ENCODE data around the gene RAD51B. TPM values are rescaled to one million over a fixed set of nuclear protein-coding genes. Genes with fewer than 3 reads are reported as not detected.

RAD51B gene
- total and polyA plus RNA-seq, 9 of the 15 experiments (the other 6 are each of a cell fraction or from before 2014, with no cell fraction given), result 8.5 to 17.3 (median 11.3) TPM

DNA sequence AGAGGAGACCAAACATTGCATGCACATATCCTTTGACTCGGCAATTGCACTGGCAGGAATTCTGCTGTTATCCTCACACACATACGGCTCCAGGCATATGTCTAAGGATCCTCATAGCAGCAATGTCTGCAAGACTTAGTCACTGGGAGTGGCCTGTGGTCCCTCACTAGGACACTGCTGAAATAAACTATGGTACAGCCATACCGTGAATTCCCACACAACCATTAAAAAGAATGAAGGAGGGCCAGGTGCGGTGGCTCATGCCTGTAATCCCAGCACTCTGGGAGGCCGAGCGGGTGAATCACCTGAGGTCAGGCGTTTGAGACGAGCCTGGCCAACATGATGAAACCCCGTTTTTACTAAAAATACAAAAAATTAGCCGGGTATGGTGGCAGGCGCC lies 868.2 kb downstream of the RAD51B start (continued):
- TF ChIP-seq, protein P1, sequence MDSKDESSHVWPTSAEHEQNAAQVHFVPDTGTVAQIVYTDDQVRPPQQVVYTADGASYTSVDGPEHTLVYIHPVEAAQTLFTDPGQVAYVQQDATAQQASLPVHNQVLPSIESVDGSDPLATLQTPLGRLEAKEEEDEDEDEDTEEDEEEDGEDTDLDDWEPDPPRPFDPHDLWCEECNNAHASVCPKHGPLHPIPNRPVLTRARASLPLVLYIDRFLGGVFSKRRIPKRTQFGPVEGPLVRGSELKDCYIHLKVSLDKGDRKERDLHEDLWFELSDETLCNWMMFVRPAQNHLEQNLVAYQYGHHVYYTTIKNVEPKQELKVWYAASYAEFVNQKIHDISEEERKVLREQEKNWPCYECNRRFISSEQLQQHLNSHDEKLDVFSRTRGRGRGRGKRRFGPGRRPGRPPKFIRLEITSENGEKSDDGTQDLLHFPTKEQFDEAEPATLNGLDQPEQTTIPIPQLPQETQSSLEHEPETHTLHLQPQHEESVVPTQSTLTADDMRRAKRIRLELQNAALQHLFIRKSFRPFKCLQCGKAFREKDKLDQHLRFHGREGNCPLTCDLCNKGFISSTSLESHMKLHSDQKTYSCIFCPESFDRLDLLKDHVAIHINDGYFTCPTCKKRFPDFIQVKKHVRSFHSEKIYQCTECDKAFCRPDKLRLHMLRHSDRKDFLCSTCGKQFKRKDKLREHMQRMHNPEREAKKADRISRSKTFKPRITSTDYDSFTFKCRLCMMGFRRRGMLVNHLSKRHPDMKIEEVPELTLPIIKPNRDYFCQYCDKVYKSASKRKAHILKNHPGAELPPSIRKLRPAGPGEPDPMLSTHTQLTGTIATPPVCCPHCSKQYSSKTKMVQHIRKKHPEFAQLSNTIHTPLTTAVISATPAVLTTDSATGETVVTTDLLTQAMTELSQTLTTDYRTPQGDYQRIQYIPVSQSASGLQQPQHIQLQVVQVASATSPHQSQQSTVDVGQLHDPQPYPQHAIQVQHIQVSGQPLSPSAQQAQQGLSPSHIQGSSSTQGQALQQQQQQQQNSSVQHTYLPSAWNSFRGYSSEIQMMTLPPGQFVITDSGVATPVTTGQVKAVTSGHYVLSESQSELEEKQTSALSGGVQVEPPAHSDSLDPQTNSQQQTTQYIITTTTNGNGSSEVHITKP (IDR thresholded peaks at IDR 0.05; ENCODE audit: partially characterized antibody), result no peak

DNA sequence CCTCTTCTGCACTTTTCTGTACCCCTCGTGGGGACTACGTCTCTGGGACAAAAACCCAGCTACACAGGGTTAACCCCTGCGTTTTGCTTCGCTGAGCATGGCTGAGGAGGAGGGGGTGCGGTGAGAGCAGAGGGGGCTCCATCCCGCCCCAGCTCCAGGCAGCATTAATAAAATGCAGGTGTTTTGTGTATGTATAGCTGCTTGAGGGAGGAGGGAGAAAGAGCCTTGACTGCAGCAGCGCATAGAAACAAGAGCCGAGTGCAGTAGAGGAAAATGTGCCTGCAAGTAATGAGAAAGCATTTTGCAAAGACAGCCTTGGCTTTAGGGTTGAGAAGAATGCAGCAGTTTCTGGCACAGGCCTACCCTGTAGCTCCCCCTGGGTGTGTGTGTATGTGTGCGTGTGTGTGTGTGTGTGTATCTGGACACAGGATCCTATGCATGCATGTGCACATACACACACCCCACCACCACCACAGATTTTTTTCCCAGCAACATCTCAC lies 869.3 kb downstream of the RAD51B start:
- POLR2A ChIA-PET, result no interaction called here
- peak; percentile 46 for ATAC-seq
- in situ Hi-C loops (cut with MboI), result no loop called here
- TF ChIP-seq PBX2 (CRISPR knock-in tag; IDR thresholded peaks at IDR 0.05; ENCODE audit: low read depth) (no peak), PBX2 (tag; conservative IDR thresholded peaks at IDR 0.05; ENCODE audit: low read depth) (no peak), HDAC6 (IDR thresholded peaks at IDR 0.05; ENCODE audit: low read depth, low read length) (no peak), NONO (IDR thresholded peaks at IDR 0.05; ENCODE audit: low read depth in 2 of 2, low read length in 1 of 2) (no peak)

More for the DNA sequence above, 869.3 kb downstream of the RAD51B start:
- BruUV-seq (replicated peaks), result no TSS peak
- 18% methylated on average over 9 of the region's 9 CpGs for WGBS (ENCODE audit: insufficient coverage, low coverage, missing lambda C conversion rate)
- peaks cover 0 to 4% of the 10 kb centered on the region in 2 experiments; a peak in 1 of 5 replicates for H3K4me1 ChIP-seq (replicated peaks in 1 of 2; ENCODE audit: control insufficient read depth in 2 of 2, insufficient read depth in 2 of 2, low read length in 2 of 2)
- no peak overlapping the region for H3K4me2 ChIP-seq (ENCODE audit: insufficient read depth, low read length)
- no peaks in the 10 kb centered on the region for H3K9me3 ChIP-seq (replicated peaks; ENCODE audit: control insufficient read depth, insufficient read depth, low read depth, low read length)
- H3K27ac ChIP-seq (ENCODE audit: extremely low read depth, low read depth, low read length), result no peak overlapping the region
- no peaks in the 10 kb centered on the region for H3K79me2 ChIP-seq (ENCODE audit: control insufficient read depth, insufficient read depth, low read length)
- no peak overlapping the region for H3K4me3 ChIP-seq
- no peak for DNase-seq (ENCODE audit: extremely low read depth in 1 of 4, low spot score in 3 of 4)
- CTCF ChIA-PET (ENCODE audit: low intra/inter-chr PET ratio), result no interaction called here
- no peak for FAIRE-seq
- H3K9me1 ChIP-seq (ENCODE audit: control insufficient read depth, insufficient read depth, low read length), result no peaks in the 10 kb centered on the region
- H2AFZ ChIP-seq (ENCODE audit: low read depth, low read length), result no peak overlapping the region
- intact Hi-C loops (cut with micrococcal nuclease), result no loop called here
- H3K9ac ChIP-seq (ENCODE audit: insufficient read depth in 1 of 2, low read depth in 2 of 2, low read length in 2 of 2), result no peak overlapping the region
- peaks cover 0 to 14% of the 10 kb centered on the region in 2 experiments; a peak in 1 of 5 replicates for H3K27me3 ChIP-seq (ENCODE audit: control insufficient read depth in 2 of 2, insufficient read depth in 2 of 2, low read length in 2 of 2)
- H4K20me1 ChIP-seq (replicated peaks; ENCODE audit: control insufficient read depth, insufficient read depth, low read length), result no peaks in the 10 kb centered on the region
- H3K36me3 ChIP-seq (ENCODE audit: control insufficient read depth, insufficient read depth, low read length), result no peaks in the 10 kb centered on the region

All from K562 (cell line).